ENCODE results near the gene PPP1R14C. TPM values are rescaled to one million over a fixed set of nuclear protein-coding genes. Genes with fewer than 3 reads are reported as not detected.

The PPP1R14C gene
- total and polyA plus RNA-seq, 7 donors, result 5.9 to 62.8 (median 22.5) TPM

GRCh38 chr6:150272264-150272975 lies 129.6 kb downstream of the PPP1R14C start:
- H3K27ac ChIP-seq, result peak overlapping the region; percentile 85
- no peaks in the 10 kb centered on the region for H3K36me3 ChIP-seq (ENCODE audit: insufficient read depth in 1 of 2, low read depth in 1 of 2)
- no peaks in the 10 kb centered on the region for H3K27me3 ChIP-seq (ENCODE audit: insufficient read depth in 3 of 3, low read length in 2 of 3)
- no peak overlapping the region for H3K4me3 ChIP-seq
- no peak for DNase-seq
- WGBS, 3 donors, result 81 to 93% (median 81%) methylated on average over 7 of the region's 7 CpGs
- no peak for ATAC-seq
- intact Hi-C loops (cut with DNase I), result no loop called here
- no peaks in the 10 kb centered on the region for H3K9me3 ChIP-seq
- H3K4me1 ChIP-seq, result peaks cover 24% of the 10 kb centered on the region
- TF ChIP-seq CTCF (IDR thresholded peaks at IDR 0.05), result no peak

- no peaks in the 10 kb centered on the region for H3K36me3 ChIP-seq (ENCODE audit: insufficient read depth in 1 of 2, low read depth in 1 of 2)
- no peak for ATAC-seq
- H3K9me3 ChIP-seq, result no peaks in the 10 kb centered on the region
- H3K4me1 ChIP-seq, result peaks cover 19% of the 10 kb centered on the region
- peak overlapping the region; percentile 85 for H3K27ac ChIP-seq
- TF ChIP-seq CTCF (IDR thresholded peaks at IDR 0.05), result no peak
- intact Hi-C loops (cut with DNase I), result no loop called here
- 86 to 95% (median 92%) methylated on average over 2 of the region's 2 CpGs for WGBS, 3 donors
- no peaks in the 10 kb centered on the region for H3K27me3 ChIP-seq (ENCODE audit: insufficient read depth in 3 of 3, low read length in 2 of 3)
- H3K4me3 ChIP-seq, result no peak overlapping the region
- no peak for DNase-seq
Measured at GRCh38 chr6:150272976-150273315, 130.1 kb downstream of the PPP1R14C start.

GRCh38 chr6:150273457-150274309 lies 130.8 kb downstream of the PPP1R14C start:
- H3K27ac ChIP-seq, result peak overlapping the region; percentile 85
- no peak for TF ChIP-seq CTCF (IDR thresholded peaks at IDR 0.05)
- 35 to 47% (median 41%) methylated on average over 15 of the region's 15 CpGs for WGBS, 3 donors

GRCh38 chr6:150275489-150275888 lies 132.6 kb downstream of the PPP1R14C start:
- TF ChIP-seq CTCF (IDR thresholded peaks at IDR 0.05), result no peak
- no peak overlapping the region for H3K4me3 ChIP-seq
- H3K27me3 ChIP-seq (ENCODE audit: insufficient read depth in 3 of 3, low read length in 2 of 3), result no peaks in the 10 kb centered on the region
- WGBS, 3 donors, result 76 to 85% (median 79%) methylated on average over 5 to 6 of the region's 6 CpGs
- DNase-seq, result no peak
- no peak for ATAC-seq
- peaks cover 18% of the 10 kb centered on the region for H3K4me1 ChIP-seq
- no peak overlapping the region for H3K27ac ChIP-seq
- intact Hi-C loops (cut with DNase I), result loop anchor here in 1 of 2 donors (5.0 kb wide), 1 partner anchor 42 kb away; no protein-coding TSS in a partner anchor
- no peaks in the 10 kb centered on the region for H3K9me3 ChIP-seq
- no peaks in the 10 kb centered on the region for H3K36me3 ChIP-seq (ENCODE audit: insufficient read depth in 1 of 2, low read depth in 1 of 2)

More at GRCh38 chr6:150273457-150274309, 130.8 kb downstream of the PPP1R14C start:
- peak; percentile 90 to 95 (median 92) for ATAC-seq
- Histone ChIP-seq H3K36me3 (ENCODE audit: insufficient read depth in 1 of 2, low read depth in 1 of 2) (no peaks in the 10 kb centered on the region), H3K4me3 (no peak overlapping the region), H3K27me3 (ENCODE audit: insufficient read depth in 3 of 3, low read length in 2 of 3) (no peaks in the 10 kb centered on the region), H3K9me3 (no peaks in the 10 kb centered on the region), H3K4me1 (peaks cover 18% of the 10 kb centered on the region)
- intact Hi-C loops (cut with DNase I), result no loop called here
- DNase-seq, result peak; percentile 45 to 77

Data from psoas muscle (tissue), 8 donors.